HG03039 (cell line): ENCODE results near the gene HSD11B2.

ENCODE experiments used
- ATAC-seq: cut with Tn5 transposase; IDR thresholded peaks from one replicate; pipeline ENCODE4 v1.9.1; 2021; ENCODE audit warnings: mild to moderate bottlenecking, moderate library complexity; ENCODE audit not compliant: unreplicated experiment

HSD11B2 gene

DNA sequence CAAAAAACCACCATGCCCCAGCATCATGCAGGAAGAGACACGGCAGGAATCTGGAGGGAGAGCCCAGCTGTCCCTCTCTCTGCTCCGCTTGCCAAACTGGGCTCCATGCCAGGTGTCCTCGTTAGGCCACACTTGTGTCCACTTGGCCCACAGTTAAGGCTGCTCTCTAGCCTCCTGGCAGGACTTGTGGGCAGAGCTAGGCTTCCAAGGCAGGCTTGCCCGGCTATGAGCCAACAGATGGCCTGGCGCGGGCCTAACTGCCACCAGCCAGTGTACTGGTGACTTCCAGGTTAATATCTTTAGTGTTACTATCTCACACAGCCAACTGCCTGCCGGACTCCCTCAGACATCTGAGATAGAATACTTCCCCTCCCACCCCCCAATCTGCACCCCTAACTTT lies 39.4 kb downstream of the HSD11B2 start:
- no peak for ATAC-seq

DNA sequence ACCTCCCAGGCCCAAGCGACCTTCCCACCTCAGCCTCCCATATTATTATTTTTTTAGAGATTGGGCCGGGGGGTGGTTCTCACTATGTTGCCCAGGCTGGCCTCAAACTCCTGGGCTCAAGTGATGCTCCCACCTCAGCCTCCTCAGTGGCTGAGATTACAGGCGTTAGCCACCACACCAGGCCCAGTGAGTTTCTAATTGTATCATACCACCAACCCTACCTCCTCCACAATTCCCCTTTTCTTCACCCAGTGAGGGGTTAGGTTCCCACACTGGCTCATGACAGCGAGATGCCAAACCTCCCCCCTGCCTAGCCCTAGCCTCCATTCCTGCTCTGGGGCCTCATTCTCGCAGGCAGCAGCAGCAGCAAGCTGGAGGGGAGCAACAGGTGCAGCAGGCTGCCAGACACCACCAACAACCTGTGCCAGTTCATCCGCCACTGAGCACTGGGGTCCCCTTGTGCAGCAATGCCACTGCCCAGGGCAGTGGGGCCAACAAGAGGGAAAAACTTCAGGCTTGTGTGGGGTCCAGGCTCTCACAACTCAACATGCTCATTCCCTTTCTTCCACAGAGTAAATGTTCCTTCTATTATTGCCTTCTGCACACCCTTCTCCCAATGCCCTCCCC lies 41.0 kb downstream of the HSD11B2 start:
- ATAC-seq = no peak

DNA sequence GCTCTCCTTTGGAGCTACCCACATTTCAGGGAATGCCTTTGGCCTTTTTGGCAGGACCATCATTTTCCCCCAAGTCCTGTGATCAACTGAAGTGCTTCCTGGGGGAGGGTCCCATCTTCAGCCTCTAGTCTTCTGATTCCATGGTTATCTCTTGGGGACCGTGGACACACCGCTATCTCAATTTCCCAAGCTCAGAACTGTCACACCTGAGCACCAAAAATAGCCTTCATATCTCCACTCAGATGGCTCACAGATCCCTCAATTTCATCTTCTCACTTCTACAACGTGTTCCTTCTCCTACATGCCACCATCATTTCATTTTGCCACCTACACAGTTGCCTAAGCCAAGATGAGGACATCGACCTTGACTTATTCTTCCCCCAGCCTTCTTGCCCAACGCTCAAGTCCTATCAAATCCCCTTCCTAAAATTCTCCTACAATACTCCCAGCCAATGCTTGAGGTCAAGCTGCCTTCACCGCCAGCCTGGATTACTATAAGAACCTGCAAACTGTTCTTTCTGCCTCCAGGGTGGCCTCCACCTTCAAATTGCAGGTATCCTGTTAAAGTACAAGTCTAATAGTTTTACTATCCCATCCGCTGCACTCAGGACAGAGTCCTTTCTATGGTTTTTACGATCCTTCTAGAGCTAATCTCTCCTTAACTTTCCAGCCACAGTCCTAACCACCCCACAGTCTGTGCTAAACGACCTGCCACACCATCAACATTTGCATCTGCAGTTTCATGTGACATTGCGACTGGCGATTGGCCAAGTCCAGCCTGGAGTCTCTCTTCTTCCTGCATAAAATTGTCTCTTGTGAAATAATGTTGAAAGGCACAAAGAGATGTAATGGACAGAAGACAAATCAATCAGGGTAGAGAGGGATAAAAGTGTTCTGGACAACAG lies 43.9 kb downstream of the HSD11B2 start:
- no peak for ATAC-seq

DNA sequence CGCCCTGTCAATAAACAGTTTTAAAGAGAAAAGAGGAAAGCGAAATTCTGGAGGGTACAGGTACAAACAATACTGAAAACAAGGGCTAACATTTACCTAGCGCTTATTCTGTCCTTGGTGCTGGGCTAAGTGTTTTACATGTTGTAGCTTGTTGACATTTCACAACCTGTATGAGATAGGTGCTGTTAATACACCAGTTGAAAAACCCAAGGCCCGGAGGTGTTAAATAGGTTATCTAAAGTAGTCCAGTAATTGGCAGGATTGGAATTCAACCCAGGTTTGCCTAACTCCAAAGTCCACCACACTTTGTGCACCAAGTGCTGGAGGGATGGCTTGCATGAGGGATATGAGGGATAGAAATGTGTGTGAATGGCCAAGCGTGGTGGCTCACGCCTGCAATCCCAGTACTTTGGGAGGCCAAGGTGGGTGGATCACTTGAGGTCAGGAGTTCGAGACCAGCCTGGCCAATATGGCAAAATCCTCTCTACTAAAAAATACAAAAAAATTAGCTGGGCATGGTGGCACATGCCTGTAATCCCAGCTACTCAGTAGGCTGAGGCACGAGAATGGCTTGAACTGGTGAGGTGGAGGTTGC lies 47.1 kb downstream of the HSD11B2 start:
- no peak for ATAC-seq

DNA sequence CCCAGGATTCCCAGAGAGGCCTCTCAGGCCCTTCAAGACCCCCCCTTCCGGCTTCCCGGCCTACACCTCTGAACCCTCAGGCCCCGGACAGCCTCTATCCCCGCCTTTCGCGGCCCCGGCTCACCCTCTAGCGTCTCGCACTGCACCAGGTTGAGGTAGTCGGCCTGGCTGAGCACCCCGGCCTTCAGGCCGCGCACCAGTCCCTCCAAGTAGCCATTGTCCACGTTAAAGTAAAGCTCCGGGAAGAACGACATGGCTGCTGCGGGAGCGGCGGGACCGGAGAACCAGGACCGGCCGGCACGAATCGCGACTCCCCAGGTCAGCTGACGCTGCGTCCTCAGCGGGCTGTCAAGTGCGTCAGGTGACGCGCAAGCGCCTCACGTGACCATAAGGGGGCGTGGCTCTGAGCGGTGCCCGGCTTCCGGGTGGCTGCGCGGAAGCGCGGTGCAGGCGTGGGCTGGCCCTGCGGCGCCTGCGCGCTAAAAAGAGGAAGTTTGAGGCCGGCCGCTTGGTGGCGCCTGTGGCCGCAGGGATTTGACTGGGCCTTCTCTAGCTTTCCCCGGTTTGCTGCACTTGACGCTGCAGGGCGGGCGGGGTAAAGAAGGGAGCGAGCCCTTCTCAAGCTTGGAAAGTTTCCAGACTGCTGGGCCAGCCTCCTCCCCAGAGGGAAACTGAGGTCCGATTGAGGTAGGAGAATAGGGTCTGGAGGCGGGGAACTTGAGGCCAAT lies 50.1 kb downstream of the HSD11B2 start, which contains the start of gene ATP6V0D1:
ATP6V0D1 (minus strand) TSS at position 325 of the 728 bp plus-strand sequence; CDS start at position 254, 71 bp downstream.
- ATAC-seq = peak; percentile 95

DNA sequence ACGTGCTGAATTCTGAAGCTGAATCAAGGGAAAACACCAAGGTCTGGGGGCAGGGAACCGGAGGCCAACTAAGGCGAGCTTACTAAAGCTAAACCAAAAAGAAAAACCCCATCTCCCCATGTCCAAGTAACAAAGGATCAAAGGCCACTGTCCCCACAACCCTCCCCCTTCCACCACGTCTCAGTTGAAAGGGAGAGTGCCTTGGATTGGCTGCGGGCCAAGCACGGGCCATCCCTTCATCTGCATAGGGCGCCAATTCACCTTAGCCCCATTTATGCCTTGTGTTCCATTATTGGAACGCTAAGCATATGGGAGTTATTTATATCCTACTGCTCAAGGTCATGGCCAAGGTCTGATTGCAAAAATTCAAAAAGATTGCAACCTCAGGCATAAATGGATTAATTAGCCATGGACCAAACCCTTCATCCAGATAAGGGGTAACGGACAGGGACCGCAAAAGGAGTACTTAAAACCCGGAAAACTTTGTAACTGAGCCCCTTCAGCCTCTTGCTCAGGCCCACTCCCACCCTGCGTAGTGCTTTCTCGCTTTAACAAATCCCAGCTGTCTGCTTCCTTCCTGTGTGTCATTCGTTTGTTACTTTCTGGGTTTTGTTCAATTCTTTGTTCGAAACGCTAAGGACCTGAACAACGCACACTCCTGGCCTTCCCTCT lies 50.8 kb downstream of the HSD11B2 start:
- peak; percentile 9 for ATAC-seq

DNA sequence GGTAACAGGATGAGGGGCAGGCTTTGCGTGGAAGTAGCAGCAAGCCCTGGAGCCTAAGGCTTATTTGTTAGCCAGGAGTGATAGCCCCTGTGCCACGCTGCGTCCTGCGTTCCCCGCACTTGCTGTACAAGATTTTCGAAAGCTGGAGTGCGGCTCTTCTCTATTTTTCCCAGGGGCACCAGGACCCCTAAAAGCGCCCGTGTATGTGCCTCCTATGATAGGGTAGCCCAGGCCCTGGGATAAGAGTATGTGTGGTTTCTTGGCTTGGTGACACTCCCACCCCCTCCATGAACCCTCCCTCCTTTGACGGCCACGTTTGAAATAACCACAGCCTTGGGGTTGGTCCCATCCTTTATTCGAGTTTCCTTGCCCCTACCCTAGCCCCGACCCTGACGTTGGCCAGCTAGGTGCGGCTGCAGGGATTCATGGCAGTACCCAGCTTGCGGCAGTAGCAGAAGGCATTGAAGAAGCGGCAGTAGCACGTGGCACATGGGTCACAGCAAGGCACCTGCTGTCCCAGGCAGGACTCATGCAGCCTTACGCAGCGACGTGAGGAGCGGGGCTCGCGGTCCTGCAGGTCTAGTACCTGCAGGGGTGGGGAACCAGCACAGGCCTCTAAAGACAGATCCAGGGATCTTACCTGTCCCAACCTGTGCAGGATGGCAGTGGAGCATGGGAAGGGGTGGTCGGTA lies 51.5 kb downstream of the HSD11B2 start:
- ATAC-seq = no peak

DNA sequence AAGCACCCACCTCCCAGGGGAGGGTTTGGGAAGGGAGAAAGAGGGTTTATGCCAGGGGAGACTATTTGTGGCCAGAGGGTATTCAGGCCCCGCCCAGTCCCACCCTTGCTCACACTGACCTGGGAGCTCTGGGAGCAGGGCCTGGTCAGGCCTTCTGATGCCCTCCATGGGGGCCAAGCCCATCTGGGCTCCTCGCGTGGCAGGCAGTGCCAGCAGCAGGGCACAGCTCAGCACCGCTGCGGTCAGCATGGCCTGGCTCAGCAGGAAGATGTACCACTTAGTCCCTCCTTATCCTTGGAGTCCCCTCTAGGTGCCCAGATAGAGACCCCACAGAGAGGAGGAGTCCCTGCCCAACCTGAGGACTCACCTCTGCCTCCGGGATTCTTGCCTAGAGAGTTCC lies 52.2 kb downstream of the HSD11B2 start, which contains the start of gene AGRP:
AGRP (minus strand) TSS at position 398 of the 400 bp plus-strand sequence; CDS start at position 249, 149 bp downstream.
- ATAC-seq = no peak

DNA sequence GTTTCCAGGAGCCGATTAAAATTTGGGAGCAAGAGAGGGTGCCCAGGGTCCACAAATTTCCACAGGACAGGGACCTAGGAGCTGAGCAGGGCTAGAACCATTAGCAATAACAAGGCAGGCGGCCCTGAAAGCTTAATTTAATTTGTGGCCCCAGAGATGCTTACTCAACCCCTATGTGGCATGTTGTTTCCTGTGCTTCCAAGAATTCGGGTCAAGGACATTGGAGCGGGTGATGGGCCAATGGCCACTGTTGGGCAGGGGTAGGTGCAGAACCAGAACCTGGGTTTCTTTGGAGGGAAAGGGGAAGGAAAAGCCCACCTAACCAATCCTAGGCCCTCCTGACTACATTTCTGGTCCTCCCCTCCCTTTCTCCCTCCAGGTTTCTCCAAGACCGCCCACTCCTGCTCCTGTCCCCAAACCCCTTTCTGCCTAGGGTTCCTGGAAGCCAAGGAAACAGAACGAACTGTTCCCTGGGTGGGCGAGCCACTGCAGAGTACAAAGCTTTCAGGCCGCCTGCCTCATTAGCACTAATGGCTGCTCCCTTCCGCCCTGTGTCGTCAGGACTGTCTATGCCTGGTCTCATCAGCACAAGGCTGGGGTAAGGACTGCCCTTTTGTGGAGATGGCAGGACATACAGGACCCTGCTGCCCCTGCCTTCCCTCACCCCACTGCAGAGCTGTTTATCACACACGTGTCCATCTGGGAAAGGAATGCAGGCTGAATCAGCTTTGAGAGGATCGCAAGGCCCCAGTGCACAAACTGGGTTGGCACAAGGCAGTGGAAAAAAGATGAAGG lies 53.0 kb downstream of the HSD11B2 start:
- no peak for ATAC-seq

DNA sequence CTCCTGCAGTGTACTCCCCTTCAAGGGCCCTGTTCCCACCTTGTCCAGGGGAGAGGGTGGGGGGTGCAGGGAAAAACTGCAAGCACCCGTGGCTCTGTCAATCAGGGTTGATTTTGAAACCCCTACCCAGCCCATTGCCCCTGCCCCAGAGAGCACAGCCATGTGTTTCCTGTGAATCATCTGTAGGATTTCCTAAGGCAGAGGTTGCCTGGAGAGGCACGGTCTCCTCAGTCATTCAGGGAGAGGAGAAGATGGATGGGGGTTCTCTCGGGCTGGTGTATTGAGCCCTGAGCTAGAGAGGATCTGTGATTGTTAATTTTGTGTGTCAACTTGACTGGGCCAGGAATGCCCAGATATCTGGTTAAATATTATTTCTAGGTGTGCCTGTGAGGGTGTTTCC lies 55.9 kb downstream of the HSD11B2 start:
- ATAC-seq = no peak
